HG03575 (cell line): ENCODE measurements around the gene SLMAP.

ENCODE experiments used
- ATAC-seq: cut with Tn5 transposase; IDR thresholded peaks from one replicate; pipeline ENCODE4 v1.9.1; 2021; ENCODE audit not compliant: unreplicated experiment, insufficient number of reproducible peaks, low FRiP score; ENCODE audit errors: extremely low read depth

Gene SLMAP, protein sequence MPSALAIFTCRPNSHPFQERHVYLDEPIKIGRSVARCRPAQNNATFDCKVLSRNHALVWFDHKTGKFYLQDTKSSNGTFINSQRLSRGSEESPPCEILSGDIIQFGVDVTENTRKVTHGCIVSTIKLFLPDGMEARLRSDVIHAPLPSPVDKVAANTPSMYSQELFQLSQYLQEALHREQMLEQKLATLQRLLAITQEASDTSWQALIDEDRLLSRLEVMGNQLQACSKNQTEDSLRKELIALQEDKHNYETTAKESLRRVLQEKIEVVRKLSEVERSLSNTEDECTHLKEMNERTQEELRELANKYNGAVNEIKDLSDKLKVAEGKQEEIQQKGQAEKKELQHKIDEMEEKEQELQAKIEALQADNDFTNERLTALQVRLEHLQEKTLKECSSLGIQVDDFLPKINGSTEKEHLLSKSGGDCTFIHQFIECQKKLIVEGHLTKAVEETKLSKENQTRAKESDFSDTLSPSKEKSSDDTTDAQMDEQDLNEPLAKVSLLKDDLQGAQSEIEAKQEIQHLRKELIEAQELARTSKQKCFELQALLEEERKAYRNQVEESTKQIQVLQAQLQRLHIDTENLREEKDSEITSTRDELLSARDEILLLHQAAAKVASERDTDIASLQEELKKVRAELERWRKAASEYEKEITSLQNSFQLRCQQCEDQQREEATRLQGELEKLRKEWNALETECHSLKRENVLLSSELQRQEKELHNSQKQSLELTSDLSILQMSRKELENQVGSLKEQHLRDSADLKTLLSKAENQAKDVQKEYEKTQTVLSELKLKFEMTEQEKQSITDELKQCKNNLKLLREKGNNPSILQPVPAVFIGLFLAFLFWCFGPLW

GRCh38 chr3:57755741-57756527, at the start of gene SLMAP:
SLMAP (plus strand) TSS chr3:57756309; CDS start chr3:57757652, 1,343 bp downstream.
- peak; percentile 59 for ATAC-seq

- no peak for ATAC-seq
Observed at GRCh38 chr3:57706462-57706861, 49.6 kb upstream of the SLMAP start.

GRCh38 chr3:57709031-57709430, 47.1 kb upstream of the SLMAP start:
- no peak for ATAC-seq

GRCh38 chr3:57709559-57709958, 46.5 kb upstream of the SLMAP start:
- ATAC-seq = no peak

DNA sequence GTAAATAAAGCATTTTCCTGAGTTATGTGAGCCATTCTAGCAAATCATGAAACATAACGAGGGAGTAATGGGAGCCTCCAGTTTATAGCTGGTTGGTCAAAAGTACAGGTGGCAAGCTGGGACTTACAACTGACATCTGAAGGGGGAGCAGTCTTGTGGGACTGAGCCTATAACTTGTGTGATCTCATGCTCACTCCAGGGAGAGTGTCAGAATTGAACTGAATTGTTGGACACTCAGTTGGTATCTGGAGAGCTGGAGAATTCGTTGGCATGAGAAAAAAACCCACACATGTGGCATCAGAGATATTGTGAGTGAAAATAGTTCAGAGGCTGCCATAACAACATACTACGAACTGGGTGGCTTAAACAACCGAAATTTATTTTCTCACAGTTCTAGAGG, 40.4 kb upstream of the SLMAP start:
- no peak for ATAC-seq

GRCh38 chr3:57717205-57717868, 38.8 kb upstream of the SLMAP start:
- ATAC-seq = no peak

DNA sequence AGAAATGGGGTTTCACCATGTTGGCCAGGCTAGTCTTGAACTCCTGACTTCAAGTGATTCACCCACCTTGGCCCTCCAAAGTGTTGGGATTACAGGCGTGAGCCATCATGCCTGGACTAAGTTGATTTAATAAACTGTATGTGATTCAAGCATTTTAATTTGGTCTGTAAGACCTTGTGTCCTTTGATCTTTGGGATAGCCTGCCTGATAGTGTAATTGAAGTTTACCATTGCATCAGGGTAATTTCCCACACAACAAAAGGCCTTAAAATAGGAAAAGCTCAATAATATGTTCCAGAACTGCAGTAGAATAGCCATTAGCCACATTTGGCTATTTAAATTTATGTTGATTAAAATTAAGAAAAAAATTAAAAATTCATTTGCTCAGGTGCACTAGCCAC, 38.0 kb upstream of the SLMAP start:
- no peak for ATAC-seq

GRCh38 chr3:57726397-57726796, 29.7 kb upstream of the SLMAP start:
- ATAC-seq = no peak

- ATAC-seq = no peak
Observed at GRCh38 chr3:57727106-57727505, 29.0 kb upstream of the SLMAP start.

GRCh38 chr3:57729334-57730045, 26.6 kb upstream of the SLMAP start:
- no peak for ATAC-seq

DNA sequence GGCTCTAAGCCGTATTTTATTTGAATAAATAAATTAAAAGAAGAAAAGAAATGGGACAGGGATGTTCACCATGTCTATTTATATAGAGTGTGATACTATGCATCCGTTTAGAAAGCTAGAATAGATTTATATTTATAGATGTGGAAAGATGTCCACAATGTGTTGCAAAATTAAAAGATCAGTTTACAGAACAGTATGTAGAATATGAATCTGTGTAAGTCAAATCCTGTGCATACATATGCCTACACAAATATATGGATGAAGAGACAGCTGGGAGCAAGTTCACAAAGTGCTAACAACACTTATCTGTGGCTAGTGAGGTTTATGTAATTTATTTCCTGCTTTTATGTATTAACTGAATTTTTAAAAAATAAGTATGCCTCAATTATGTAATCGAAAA, 25.4 kb upstream of the SLMAP start:
- no peak for ATAC-seq

DNA sequence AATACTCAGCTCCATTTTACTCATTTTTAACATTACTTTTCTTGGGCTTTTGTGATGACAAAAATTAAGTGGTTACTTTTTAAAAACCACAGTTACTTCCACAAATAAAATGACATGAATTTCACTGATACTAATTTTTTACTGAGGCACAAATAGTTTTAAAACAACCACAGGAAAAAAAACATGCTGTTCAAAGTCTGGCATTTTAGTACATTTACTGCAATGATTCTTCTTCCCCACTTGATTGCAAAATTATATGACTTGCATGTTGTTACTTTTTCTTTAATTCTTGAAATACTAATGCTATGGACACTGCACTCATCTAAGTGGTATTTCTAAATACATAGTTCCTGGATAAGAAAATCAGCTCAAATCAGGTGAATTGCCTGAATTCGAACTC, 24.8 kb upstream of the SLMAP start:
- ATAC-seq = no peak

- no peak for ATAC-seq
Observed at GRCh38 chr3:57733790-57734189, 22.3 kb upstream of the SLMAP start.

GRCh38 chr3:57735405-57735804, 20.7 kb upstream of the SLMAP start:
- no peak for ATAC-seq

GRCh38 chr3:57737840-57738239, 18.3 kb upstream of the SLMAP start:
- ATAC-seq = no peak

- ATAC-seq = no peak
Observed at GRCh38 chr3:57738391-57738790, 17.7 kb upstream of the SLMAP start.

DNA sequence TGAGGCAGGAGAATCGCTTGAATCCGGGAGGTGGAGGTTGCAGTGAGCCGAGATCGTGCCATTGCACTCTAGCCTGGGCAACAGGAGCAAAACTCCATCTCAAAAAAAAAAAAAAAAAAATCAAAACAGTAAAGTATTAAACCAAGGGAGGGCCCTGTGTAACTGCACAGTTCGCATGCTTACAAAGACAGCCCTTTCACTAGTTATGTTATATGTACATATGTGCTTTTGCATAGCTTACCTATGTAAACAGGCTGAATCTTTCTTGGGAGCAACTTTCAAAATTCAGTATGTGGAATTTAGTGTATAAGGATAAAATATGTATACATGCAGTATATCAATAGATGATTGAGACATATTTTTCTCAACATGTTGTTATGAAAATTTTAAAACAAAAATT, 16.1 kb upstream of the SLMAP start:
- ATAC-seq = no peak

- ATAC-seq = no peak
Observed at GRCh38 chr3:57743496-57743895, 12.6 kb upstream of the SLMAP start.
